Measurements from ENCODE around the gene PITX2.

Gene PITX2

GRCh38 chr4:110636171-110636679, 13.3 kb upstream of the PITX2 start:
- no peak for DNase-seq

GRCh38 chr4:110635163-110635865, 12.4 kb upstream of the PITX2 start:
- no peak for DNase-seq

GRCh38 chr4:110634350-110635162, 11.7 kb upstream of the PITX2 start:
- DNase-seq, result no peak

- DNase-seq, result no peak
Measured at GRCh38 chr4:110633358-110634341, 10.8 kb upstream of the PITX2 start.

GRCh38 chr4:110632506-110633357, 9.9 kb upstream of the PITX2 start:
- DNase-seq, result no peak

- DNase-seq, result no peak
Measured at GRCh38 chr4:110631584-110632505, 9.0 kb upstream of the PITX2 start.

GRCh38 chr4:110630688-110631402, 8.0 kb upstream of the PITX2 start:
- no peak for DNase-seq

- no peak for DNase-seq
Measured at GRCh38 chr4:110629780-110630687, 7.2 kb upstream of the PITX2 start.

GRCh38 chr4:110629214-110629754, 6.4 kb upstream of the PITX2 start:
- DNase-seq, result no peak

- no peak for DNase-seq
Measured at GRCh38 chr4:110628663-110629213, 5.9 kb upstream of the PITX2 start.

GRCh38 chr4:110627977-110628662, 5.2 kb upstream of the PITX2 start:
- no peak for DNase-seq

- DNase-seq, result no peak
Measured at GRCh38 chr4:110626532-110627153, 3.8 kb upstream of the PITX2 start.

GRCh38 chr4:110625576-110626257, 2.8 kb upstream of the PITX2 start:
- DNase-seq, result no peak

- DNase-seq, result no peak
Measured at GRCh38 chr4:110624904-110625494, 2.1 kb upstream of the PITX2 start.

- no peak for DNase-seq
Measured at GRCh38 chr4:110624398-110624780, 1.5 kb upstream of the PITX2 start.

GRCh38 chr4:110623718-110624397, 981 bp upstream of the PITX2 start:
- no peak for DNase-seq
